ENCODE data around the gene INSM2.

DNA sequence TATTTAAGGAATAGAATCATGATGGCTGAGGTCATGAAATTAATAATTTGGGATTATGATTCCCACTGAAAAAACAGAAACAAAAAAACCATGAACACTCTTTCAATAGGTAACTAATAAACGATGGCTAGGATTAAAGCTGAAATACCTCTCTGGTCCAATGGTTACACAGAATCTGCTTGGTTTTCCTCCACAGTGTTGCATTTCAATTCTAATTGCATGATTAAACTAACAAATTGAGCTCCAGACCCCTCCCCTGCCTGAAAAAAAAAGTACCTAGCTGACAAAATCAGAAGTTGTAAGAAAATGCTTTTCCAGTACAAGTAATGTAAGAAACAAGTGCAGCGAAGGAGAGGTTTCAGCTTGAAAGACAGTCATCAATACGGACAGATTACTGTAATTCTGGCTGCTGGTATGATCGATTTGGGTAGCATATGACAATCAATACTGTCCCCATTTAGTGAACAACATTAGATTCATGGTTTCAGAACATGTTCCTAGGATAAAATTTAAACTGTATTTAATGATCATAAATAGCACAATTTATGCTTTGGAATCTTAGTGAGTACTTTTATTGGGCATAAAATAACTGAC, 32.0 kb downstream of the INSM2 start:
- TF ChIP-seq, protein P1, sequence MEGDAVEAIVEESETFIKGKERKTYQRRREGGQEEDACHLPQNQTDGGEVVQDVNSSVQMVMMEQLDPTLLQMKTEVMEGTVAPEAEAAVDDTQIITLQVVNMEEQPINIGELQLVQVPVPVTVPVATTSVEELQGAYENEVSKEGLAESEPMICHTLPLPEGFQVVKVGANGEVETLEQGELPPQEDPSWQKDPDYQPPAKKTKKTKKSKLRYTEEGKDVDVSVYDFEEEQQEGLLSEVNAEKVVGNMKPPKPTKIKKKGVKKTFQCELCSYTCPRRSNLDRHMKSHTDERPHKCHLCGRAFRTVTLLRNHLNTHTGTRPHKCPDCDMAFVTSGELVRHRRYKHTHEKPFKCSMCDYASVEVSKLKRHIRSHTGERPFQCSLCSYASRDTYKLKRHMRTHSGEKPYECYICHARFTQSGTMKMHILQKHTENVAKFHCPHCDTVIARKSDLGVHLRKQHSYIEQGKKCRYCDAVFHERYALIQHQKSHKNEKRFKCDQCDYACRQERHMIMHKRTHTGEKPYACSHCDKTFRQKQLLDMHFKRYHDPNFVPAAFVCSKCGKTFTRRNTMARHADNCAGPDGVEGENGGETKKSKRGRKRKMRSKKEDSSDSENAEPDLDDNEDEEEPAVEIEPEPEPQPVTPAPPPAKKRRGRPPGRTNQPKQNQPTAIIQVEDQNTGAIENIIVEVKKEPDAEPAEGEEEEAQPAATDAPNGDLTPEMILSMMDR (IDR thresholded peaks at IDR 0.05): no peak
- no peak for TF ChIP-seq POLR2A (IDR thresholded peaks at IDR 0.05)
